Breast epithelium (tissue), 4 donors: ENCODE measurements around the gene IGF1R. TPM values are rescaled to one million over a fixed set of nuclear protein-coding genes. Genes with fewer than 3 reads are reported as not detected.

Source experiments
- DNase-seq, 2 donors: peaks; one replicate each; pipeline ENCODE4 v3.0.0-alpha.2; 2019; ENCODE audit warnings: low spot score in 2 of 2
- H3K27ac ChIP-seq, 2 donors: fragments of 200-600 bp; sonication (generic) in 1 of 2; one replicate each; pipeline ENCODE4 v1.5.1; 2016 to 2019; ENCODE audit warnings: mild to moderate bottlenecking in 1 of 2
- H3K27me3 ChIP-seq, 2 donors: fragments of 200-600 bp; sonication (generic) in 1 of 2; one replicate each; pipeline versions ENCODE4 v1.5.1 to v1.6.0; 2017 to 2019; ENCODE audit warnings: control low read depth in 1 of 2, mild to moderate bottlenecking in 1 of 2
- H3K36me3 ChIP-seq: fragments of 200-600 bp; one replicate; pipeline ENCODE4 v1.5.1; 2019
- H3K4me1 ChIP-seq, 2 donors: fragments of 200-600 bp; sonication (generic); one replicate each; pipeline ENCODE4 v1.5.1; 2016 to 2019; ENCODE audit warnings: control low read depth in 1 of 2
- H3K4me3 ChIP-seq, 3 donors: fragments of 200-600 bp; sonication (generic); 1 replicate in 2 of 3; 2 replicates in 1 of 3; pipeline ENCODE4 v1.5.1; 2016 to 2019; ENCODE audit warnings: mild to moderate bottlenecking in 3 of 3, moderate library complexity in 2 of 3
- H3K9me3 ChIP-seq, 2 donors: fragments of 200-600 bp; sonication (generic) in 1 of 2; one replicate each; pipeline ENCODE4 v1.5.1; 2016 to 2019; ENCODE audit warnings: control low read depth in 1 of 2
- POLR2A ChIP-seq: fragments of 450-650 bp; IDR thresholded peaks from one replicate; pipeline ENCODE4 v1.6.1; 2016; ENCODE audit warnings: antibody characterized with exemption, mild to moderate bottlenecking, moderate library complexity
- POLR2AphosphoS5 ChIP-seq, 3 donors: sonication (generic); formaldehyde crosslinking; IDR thresholded peaks; one replicate each; pipeline ENCODE4 v1.6.1; 2017; ENCODE audit warnings: antibody characterized with exemption in 3 of 3
- intact Hi-C: fragments of 100-400 bp; cut with DNase I; formaldehyde crosslinking; loops from one replicate; pipeline ENCODE4 v1.15.1; 2023; ENCODE audit warnings: low total_unique reads
- total RNA-seq, 3 donors: library from RNA; depleted of rRNA; stranded (reverse); fragments of >200 nt; gene quantifications; one replicate each; pipeline ENCODE4 v1.1.0, GENCODE V29; 2016
- TF ChIP-seq, protein P1 (sequence below), 3 donors: fragments of 450-650 bp; IDR thresholded peaks; one replicate each; pipeline ENCODE4 v1.5.1; 2016 to 2017; ENCODE audit warnings: antibody characterized with exemption in 3 of 3, mild to moderate bottlenecking in 3 of 3, moderate library complexity in 3 of 3

IGF1R gene
- total RNA-seq, 3 donors from 2014 or later = 61.8 to 146 (median 103) TPM

DNA sequence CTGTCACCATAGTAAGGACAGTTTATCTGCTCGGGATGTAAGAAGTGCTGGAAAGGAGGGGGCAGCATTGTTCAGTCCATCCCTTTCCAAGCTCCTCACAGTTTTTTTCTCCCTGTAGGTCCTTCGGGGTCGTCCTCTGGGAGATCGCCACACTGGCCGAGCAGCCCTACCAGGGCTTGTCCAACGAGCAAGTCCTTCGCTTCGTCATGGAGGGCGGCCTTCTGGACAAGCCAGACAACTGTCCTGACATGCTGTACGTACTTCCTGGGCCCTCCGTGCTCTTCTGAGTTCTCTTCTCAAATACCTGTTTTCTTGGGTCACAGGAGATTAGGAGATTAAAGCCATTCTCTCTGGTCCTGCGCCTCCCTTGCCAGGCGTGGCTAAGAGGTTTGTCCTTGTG is 300.1 kb downstream of the IGF1R start:
- Histone ChIP-seq H3K4me1 (peaks cover 0 to 7% of the 10 kb centered on the region in 2 donors), H3K27ac (no peak overlapping the region), H3K4me3 (no peak overlapping the region), H3K36me3 (no peaks in the 10 kb centered on the region), H3K9me3 (no peaks in the 10 kb centered on the region), H3K27me3 (no peaks in the 10 kb centered on the region)
- TF ChIP-seq POLR2AphosphoS5 (IDR thresholded peaks at IDR 0.05) (no peak), POLR2A (no peak)
- TF ChIP-seq, protein P1, sequence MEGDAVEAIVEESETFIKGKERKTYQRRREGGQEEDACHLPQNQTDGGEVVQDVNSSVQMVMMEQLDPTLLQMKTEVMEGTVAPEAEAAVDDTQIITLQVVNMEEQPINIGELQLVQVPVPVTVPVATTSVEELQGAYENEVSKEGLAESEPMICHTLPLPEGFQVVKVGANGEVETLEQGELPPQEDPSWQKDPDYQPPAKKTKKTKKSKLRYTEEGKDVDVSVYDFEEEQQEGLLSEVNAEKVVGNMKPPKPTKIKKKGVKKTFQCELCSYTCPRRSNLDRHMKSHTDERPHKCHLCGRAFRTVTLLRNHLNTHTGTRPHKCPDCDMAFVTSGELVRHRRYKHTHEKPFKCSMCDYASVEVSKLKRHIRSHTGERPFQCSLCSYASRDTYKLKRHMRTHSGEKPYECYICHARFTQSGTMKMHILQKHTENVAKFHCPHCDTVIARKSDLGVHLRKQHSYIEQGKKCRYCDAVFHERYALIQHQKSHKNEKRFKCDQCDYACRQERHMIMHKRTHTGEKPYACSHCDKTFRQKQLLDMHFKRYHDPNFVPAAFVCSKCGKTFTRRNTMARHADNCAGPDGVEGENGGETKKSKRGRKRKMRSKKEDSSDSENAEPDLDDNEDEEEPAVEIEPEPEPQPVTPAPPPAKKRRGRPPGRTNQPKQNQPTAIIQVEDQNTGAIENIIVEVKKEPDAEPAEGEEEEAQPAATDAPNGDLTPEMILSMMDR (IDR thresholded peaks at IDR 0.05) = no peak
- no peak for DNase-seq
- intact Hi-C loops = no loop called here

DNA sequence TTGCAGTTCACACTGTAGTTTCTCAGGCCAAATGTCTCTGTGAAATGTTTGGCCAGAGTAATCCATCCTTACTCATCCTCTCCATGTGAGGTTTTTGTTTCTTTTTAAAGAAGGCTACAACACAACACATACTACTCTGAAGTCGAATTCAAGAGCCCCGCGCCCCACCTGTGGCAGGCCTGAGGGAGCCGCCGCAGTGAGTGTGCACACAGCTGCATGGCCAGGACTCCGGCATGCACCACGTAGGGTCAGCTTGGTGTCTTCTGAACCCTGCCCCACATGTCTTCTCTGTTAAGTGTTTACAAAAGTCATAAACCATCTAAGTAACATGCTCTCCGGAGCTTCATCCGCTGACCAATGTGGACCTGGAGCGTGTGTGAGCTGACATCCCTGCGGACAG is 300.6 kb downstream of the IGF1R start:
- H3K36me3 ChIP-seq = no peaks in the 10 kb centered on the region
- intact Hi-C loops = no loop called here

GRCh38 chr15:98949624-98950023 is 301.3 kb downstream of the IGF1R start:
- DNase-seq = no peak
- H3K27ac ChIP-seq = no peak overlapping the region
- H3K4me3 ChIP-seq = no peak overlapping the region
- no peaks in the 10 kb centered on the region for H3K9me3 ChIP-seq
- H3K36me3 ChIP-seq = no peaks in the 10 kb centered on the region
- TF ChIP-seq, protein P1 (IDR thresholded peaks at IDR 0.05) = no peak
- TF ChIP-seq POLR2A (no peak), POLR2AphosphoS5 (IDR thresholded peaks at IDR 0.05) (no peak)
- H3K27me3 ChIP-seq = no peaks in the 10 kb centered on the region
- H3K4me1 ChIP-seq = no peaks in the 10 kb centered on the region
- intact Hi-C loops = no loop called here

More for the DNA sequence above, 300.6 kb downstream of the IGF1R start:
- H3K4me3 ChIP-seq = no peak overlapping the region
- DNase-seq = no peak
- TF ChIP-seq, protein P1 (IDR thresholded peaks at IDR 0.05) = no peak
- no peak for TF ChIP-seq POLR2AphosphoS5 (IDR thresholded peaks at IDR 0.05)
- TF ChIP-seq POLR2A = no peak
- no peak overlapping the region for H3K27ac ChIP-seq
- no peaks in the 10 kb centered on the region for H3K27me3 ChIP-seq
- no peaks in the 10 kb centered on the region for H3K9me3 ChIP-seq
- H3K4me1 ChIP-seq = peaks cover 0 to 2% of the 10 kb centered on the region in 2 donors

DNA sequence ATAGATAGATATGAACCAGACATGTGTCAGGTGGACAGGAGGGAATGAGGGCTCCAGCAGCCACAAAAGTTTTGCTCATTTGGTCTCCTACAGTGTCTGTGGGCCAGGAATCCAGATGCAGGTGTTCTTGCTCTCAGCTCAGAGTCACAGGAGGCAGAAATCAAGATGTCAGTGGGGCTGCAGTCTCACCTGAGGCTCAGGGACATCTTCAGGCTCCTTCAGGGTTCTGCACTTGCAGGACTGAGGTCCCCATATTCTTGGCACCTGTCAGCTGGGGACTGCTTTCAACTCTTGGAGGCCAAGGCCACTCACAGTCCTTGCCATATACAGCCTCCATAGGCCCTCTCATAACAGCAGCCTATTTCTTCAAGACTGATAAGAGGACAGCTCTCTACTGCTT is 301.9 kb downstream of the IGF1R start:
- DNase-seq = no peak
- intact Hi-C loops = no loop called here
- Histone ChIP-seq H3K27ac (no peak overlapping the region), H3K27me3 (no peaks in the 10 kb centered on the region), H3K4me3 (no peak overlapping the region), H3K9me3 (no peaks in the 10 kb centered on the region), H3K36me3 (no peaks in the 10 kb centered on the region), H3K4me1 (peaks cover 0 to 3% of the 10 kb centered on the region in 2 donors)
- TF ChIP-seq, protein P1 (IDR thresholded peaks at IDR 0.05) = no peak
- TF ChIP-seq POLR2A (no peak), POLR2AphosphoS5 (IDR thresholded peaks at IDR 0.05) (no peak)

DNA sequence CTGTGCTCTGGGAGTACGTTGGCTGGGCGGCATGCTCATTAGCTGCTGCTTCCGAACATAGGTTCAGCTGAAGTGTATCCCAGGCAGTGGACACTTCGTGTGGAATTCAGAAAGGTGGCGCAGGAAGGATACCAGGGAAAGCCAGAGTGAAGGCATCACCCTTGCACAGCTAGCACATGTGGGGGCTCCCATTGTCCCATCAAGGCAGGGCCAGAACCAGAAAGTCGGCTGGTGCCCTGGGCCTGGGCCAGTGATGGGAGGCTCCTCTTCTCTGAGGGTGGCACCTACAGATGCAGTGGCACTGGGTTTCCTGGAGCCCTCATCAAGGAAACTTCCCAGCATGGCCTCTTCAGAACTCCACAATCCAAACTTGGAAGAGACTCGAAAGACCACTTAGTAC is 302.7 kb downstream of the IGF1R start:
- H3K27me3 ChIP-seq = no peaks in the 10 kb centered on the region
- no peak for DNase-seq
- no peak overlapping the region for H3K27ac ChIP-seq
- no peaks in the 10 kb centered on the region for H3K9me3 ChIP-seq
- H3K36me3 ChIP-seq = no peaks in the 10 kb centered on the region
- intact Hi-C loops = no loop called here
- TF ChIP-seq, protein P1 (IDR thresholded peaks at IDR 0.05) = no peak
- TF ChIP-seq POLR2A (no peak), POLR2AphosphoS5 (IDR thresholded peaks at IDR 0.05) (no peak)
- H3K4me1 ChIP-seq = peaks cover 0 to 3% of the 10 kb centered on the region in 2 donors
- no peak overlapping the region for H3K4me3 ChIP-seq
